ENCODE results near the gene SLC40A1.

- TF ChIP-seq CTCF (IDR thresholded peaks at IDR 0.05) (no peak), POLR2A (IDR thresholded peaks at IDR 0.05) (no peak)
Measured at GRCh38 chr2:189522435-189523151, 58.0 kb downstream of the SLC40A1 start.

Data from thyroid gland (tissue), 4 donors.